Mucosa of stomach (tissue), 1 donor: Measurements from ENCODE around the gene CERK.

ENCODE experiments used
- H3K27me3 ChIP-seq: one replicate; pipeline ENCODE4 v1.7.0; 2013; ENCODE audit warnings: mild to moderate bottlenecking, low read length; ENCODE audit not compliant: control insufficient read depth, insufficient read depth
- H3K36me3 ChIP-seq: one replicate; pipeline ENCODE4 v1.7.0; 2013; ENCODE audit warnings: low read length; ENCODE audit not compliant: control insufficient read depth, insufficient read depth
- H3K4me1 ChIP-seq: one replicate; pipeline ENCODE4 v1.7.0; 2013; ENCODE audit warnings: mild to moderate bottlenecking, low read length; ENCODE audit not compliant: control insufficient read depth, insufficient read depth
- H3K4me3 ChIP-seq: one replicate; pipeline ENCODE4 v1.7.0; 2013; ENCODE audit warnings: low read length
- H3K9ac ChIP-seq: one replicate; pipeline ENCODE4 v1.7.0; 2013; ENCODE audit warnings: mild to moderate bottlenecking, low read length, moderate library complexity
- H3K9me3 ChIP-seq: one replicate; pipeline ENCODE4 v1.7.0; 2013; ENCODE audit warnings: mild to moderate bottlenecking, low read length, moderate library complexity; ENCODE audit not compliant: control insufficient read depth
- donor health status: Pancreatic carcinoma.

Gene CERK

GRCh38 chr22:46774253-46774979, 36.4 kb upstream of the CERK start:
- Histone ChIP-seq H3K36me3 (no peaks in the 10 kb centered on the region), H3K27me3 (no peaks in the 10 kb centered on the region), H3K9me3 (no peaks in the 10 kb centered on the region), H3K4me3 (no peak overlapping the region), H3K9ac (peak overlapping the region; percentile 27), H3K4me1 (peaks cover 53% of the 10 kb centered on the region)

- H3K9me3 ChIP-seq = no peaks in the 10 kb centered on the region
- no peaks in the 10 kb centered on the region for H3K27me3 ChIP-seq
- H3K9ac ChIP-seq = no peak overlapping the region
- H3K36me3 ChIP-seq = no peaks in the 10 kb centered on the region
- H3K4me1 ChIP-seq = peaks cover 61% of the 10 kb centered on the region
- no peak overlapping the region for H3K4me3 ChIP-seq
Measured at GRCh38 chr22:46773076-46773475, 35.0 kb upstream of the CERK start.

- no peaks in the 10 kb centered on the region for H3K36me3 ChIP-seq
- no peak overlapping the region for H3K4me3 ChIP-seq
- no peaks in the 10 kb centered on the region for H3K9me3 ChIP-seq
- H3K9ac ChIP-seq = no peak overlapping the region
- H3K4me1 ChIP-seq = peaks cover 43% of the 10 kb centered on the region
- no peaks in the 10 kb centered on the region for H3K27me3 ChIP-seq
Measured at GRCh38 chr22:46770726-46771125, 32.7 kb upstream of the CERK start.

DNA sequence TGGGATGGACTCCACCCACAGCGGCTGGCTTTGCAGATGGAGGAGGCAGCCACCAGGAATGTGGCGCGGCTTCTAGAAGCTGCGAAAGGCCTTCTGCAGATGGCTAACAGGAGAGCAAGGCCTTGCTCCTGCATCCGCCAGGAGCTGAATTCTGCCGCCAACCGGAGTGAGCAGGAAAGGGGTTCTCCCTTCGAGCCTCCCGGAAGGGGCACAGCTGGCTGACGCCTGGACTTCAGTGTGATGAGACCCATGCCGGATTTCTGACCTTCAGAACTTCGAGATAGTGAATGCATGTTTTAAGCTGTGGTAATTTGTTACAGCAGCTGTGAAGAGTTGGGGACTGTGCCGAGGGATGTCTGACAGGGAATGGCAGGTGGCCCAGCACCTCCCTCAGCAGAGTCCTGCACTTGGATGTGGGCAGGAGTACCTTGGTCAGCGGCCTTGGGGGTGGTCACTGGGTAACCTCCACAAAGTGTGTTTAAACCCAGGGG, 32.1 kb upstream of the CERK start:
- H3K4me3 ChIP-seq = no peak overlapping the region
- H3K9me3 ChIP-seq = no peaks in the 10 kb centered on the region
- H3K4me1 ChIP-seq = peaks cover 41% of the 10 kb centered on the region
- no peaks in the 10 kb centered on the region for H3K27me3 ChIP-seq
- no peak overlapping the region for H3K9ac ChIP-seq
- no peaks in the 10 kb centered on the region for H3K36me3 ChIP-seq

DNA sequence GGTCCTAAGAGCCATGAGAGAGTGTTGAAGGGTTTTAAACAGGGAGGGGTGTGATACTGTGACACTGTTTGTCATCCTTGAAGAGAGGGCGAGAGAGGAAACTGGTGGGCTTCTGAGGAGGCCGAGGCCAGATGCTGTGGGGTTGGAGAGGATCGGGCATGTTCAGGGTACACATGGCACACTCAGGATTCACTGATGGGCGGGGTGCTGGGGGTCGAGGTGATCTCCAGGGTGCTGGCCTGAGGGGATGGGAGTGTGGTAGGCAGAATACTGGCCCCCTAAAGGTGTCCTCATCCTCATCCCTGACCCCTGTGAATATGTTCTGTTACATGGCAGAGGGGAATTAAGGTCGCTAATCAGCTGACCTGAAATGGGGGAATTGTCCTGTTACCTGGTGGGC, 31.7 kb upstream of the CERK start:
- Histone ChIP-seq H3K27me3 (no peaks in the 10 kb centered on the region), H3K4me1 (peaks cover 41% of the 10 kb centered on the region), H3K4me3 (no peak overlapping the region), H3K9me3 (no peaks in the 10 kb centered on the region), H3K36me3 (no peaks in the 10 kb centered on the region), H3K9ac (no peak overlapping the region)

- H3K4me1 ChIP-seq = peaks cover 41% of the 10 kb centered on the region
- H3K36me3 ChIP-seq = no peaks in the 10 kb centered on the region
- H3K4me3 ChIP-seq = no peak overlapping the region
- no peak overlapping the region for H3K9ac ChIP-seq
- H3K9me3 ChIP-seq = no peaks in the 10 kb centered on the region
- no peaks in the 10 kb centered on the region for H3K27me3 ChIP-seq
Measured at GRCh38 chr22:46769191-46769675, 31.2 kb upstream of the CERK start.

DNA sequence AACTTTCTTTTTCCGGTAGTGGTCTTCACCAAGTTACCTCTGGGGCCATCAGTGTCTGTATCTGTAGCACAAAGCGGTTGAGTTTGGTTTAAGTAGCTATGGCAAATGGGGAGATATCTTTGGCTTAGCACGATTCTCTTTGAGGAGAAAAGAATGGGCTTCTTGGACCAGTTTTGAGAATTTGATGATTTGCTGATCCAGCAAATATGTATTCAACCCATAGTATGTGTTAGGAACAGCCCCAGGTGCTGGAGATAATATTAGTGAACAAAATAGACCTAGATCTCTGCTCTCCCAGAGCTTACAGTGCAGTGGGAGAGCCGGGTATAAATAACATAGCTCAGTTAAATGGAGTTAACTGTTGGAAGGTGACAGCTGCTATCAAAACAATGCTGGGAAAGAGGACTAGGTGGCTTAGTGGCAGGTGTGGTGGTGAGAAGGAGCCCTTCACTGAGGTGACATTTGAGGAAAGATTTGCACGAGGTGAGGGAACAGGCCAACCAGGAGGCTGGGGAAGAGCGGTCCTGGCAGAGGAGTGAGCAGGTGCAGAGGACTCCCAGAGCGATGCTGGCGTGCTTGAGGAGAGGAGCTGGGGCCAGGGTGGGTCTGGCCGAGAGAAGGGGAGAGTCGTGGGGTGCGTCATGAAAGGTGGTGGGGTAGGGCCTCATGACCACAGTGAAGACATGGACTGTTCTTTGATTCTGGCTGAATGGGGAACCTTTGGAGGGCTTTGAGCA, 29.4 kb upstream of the CERK start:
- H3K9ac ChIP-seq = no peak overlapping the region

DNA sequence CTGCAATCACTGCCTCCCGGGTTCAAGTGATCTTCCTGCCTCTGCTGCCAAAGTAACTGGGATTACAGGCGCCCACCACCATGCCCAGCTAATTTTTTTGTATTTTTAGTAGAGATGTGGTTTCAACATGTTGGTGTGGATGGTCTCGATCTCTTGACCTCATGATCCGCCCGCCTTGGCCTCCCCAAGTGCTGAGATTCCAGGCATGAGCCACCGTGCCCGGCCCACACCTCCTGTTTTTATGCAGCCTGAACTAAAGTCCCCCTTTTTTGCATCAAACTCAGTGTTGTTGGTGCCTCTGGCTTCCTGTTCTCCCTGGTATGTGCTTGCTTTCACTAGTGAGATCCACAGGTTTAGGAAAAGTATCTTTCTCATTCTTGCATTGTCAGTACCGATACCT, 28.6 kb upstream of the CERK start:
- no peak overlapping the region for H3K4me3 ChIP-seq
- no peak overlapping the region for H3K9ac ChIP-seq
- H3K4me1 ChIP-seq = peaks cover 33% of the 10 kb centered on the region
- no peaks in the 10 kb centered on the region for H3K9me3 ChIP-seq
- no peaks in the 10 kb centered on the region for H3K27me3 ChIP-seq
- H3K36me3 ChIP-seq = no peaks in the 10 kb centered on the region

More for the DNA sequence above, 29.4 kb upstream of the CERK start:
- Histone ChIP-seq H3K36me3 (no peaks in the 10 kb centered on the region), H3K9me3 (no peaks in the 10 kb centered on the region), H3K4me3 (no peak overlapping the region), H3K4me1 (peaks cover 33% of the 10 kb centered on the region), H3K27me3 (no peaks in the 10 kb centered on the region)

DNA sequence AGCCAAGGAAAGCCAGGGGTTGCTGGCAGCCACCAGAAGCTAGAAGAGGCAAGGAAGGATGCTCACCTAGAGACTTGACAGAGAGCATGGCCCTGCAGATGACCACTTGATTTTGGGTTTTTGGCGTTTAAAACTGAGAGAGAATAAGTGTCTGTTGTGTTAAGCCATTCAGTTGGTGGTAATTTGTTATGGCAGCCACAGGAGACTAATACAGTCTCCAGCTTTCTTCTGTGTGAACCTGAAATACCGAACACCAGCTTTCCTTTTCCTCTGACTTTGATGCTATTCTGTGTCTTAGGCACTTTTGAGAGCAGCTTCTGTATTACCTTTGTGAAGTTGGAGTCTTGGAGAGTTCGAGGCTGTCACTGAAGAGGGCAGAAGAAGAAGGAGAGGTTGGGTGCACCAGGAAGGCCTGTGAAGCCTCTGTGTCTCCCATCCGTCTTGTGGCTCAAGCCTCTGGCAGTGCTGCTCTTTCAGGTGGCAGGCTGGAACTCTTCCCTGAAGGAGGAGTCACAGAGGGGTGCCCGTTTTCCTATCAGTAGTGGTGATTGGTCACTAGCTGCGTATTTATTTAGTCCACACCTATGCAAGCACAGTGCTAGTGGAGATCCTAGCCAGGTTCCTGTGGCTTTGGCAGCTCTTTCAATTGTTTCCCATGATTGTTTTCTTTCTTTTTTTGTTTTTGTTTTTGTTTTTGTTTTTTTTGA, 26.9 kb upstream of the CERK start:
- no peaks in the 10 kb centered on the region for H3K27me3 ChIP-seq
- H3K4me1 ChIP-seq = peaks cover 42% of the 10 kb centered on the region
- H3K4me3 ChIP-seq = no peak overlapping the region
- H3K9me3 ChIP-seq = no peaks in the 10 kb centered on the region
- no peak overlapping the region for H3K9ac ChIP-seq
- H3K36me3 ChIP-seq = no peaks in the 10 kb centered on the region

DNA sequence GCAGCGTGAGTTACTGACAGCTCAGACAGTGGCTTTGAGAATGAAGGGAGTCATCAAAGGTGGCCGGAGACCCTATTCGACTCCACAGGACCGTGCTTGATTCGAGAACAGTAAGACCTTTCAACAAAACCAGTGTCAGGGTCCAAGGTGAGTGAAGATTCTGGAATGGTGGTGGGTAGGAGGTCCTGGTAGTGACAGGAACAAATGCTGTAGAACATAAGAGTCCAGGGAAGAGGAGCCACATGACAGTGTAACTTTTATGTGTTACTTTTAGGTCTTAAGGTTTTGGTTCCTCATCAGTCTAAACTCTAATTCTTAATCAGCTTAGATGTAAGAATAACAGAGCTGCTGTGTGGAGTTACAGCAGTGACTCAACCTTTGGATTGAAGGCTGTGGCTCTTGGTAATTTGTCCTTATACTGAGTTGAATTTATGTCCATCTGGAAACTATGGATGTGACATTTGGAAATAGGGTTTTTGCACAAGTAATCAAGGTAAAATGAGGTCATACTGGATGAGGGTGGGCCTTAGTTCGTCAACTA, 26.2 kb upstream of the CERK start:
- Histone ChIP-seq H3K27me3 (no peaks in the 10 kb centered on the region), H3K9me3 (no peaks in the 10 kb centered on the region), H3K4me1 (peaks cover 38% of the 10 kb centered on the region), H3K36me3 (no peaks in the 10 kb centered on the region), H3K4me3 (no peak overlapping the region), H3K9ac (peak overlapping the region; percentile 32)

DNA sequence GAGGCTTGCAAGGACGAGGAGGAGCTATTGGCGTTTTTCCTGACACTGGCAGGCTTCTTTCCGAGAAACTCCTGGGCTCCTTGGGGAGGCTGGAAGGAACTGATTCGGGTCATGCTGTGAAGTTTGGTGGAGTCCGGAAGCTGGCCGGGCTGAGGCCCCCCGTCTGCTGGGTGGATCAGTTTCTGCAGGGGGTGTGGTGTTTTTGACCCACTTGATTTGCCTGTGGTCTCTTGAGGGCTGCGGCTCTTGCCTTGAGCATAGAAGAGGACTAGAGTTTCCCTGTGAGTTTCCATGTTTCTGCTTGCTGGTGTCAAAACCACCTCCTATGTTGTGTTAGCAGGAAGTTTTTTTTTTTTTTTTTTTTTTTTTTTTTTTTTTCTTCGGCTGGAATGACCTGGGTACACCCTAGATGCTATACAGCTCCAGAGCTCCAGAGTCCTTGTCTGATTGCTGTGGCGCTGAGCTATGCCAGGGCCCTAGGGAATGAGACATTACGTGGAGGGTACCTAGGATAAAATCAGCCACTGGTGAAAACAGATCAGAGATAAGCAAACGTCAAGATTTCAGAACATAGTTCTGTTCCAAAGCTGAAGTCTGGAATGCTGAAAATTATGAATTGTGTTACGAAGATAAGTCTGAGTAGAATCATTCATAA, 25.1 kb upstream of the CERK start:
- H3K9ac ChIP-seq = peak overlapping the region; percentile 96
- H3K9me3 ChIP-seq = no peaks in the 10 kb centered on the region
- H3K4me1 ChIP-seq = peaks cover 43% of the 10 kb centered on the region
- H3K36me3 ChIP-seq = no peaks in the 10 kb centered on the region
- H3K4me3 ChIP-seq = peak overlapping the region; percentile 99
- H3K27me3 ChIP-seq = no peaks in the 10 kb centered on the region
